Suprapubic skin (tissue), 4 donors: Measurements from ENCODE around the gene U2AF2. TPM values are rescaled to one million over a fixed set of nuclear protein-coding genes. Genes with fewer than 3 reads are reported as not detected.

ENCODE experiments used
- DNase-seq, 2 donors: peaks; one replicate each; pipeline ENCODE4 v3.0.0-alpha.2; 2019; ENCODE audit warnings: low spot score in 2 of 2
- H3K27ac ChIP-seq: fragments of 200-600 bp; sonication (generic); one replicate; pipeline ENCODE4 v1.5.1; 2019
- H3K27me3 ChIP-seq: fragments of 200-600 bp; sonication (generic); one replicate; pipeline ENCODE4 v1.5.1; 2019
- H3K36me3 ChIP-seq: fragments of 200-600 bp; sonication (generic); one replicate; pipeline ENCODE4 v1.5.1; 2019
- H3K4me1 ChIP-seq: fragments of 200-600 bp; sonication (generic); one replicate; pipeline ENCODE4 v1.5.1; 2019
- H3K4me3 ChIP-seq: fragments of 200-600 bp; sonication (generic); one replicate; pipeline ENCODE4 v1.5.1; 2019; ENCODE audit warnings: mild to moderate bottlenecking
- H3K9me3 ChIP-seq: fragments of 200-600 bp; sonication (generic); one replicate; pipeline ENCODE4 v1.5.1; 2019
- CTCF ChIP-seq, 2 donors: fragments of 200-600 bp in 1 of 2; fragments of 450-650 bp in 1 of 2; sonication (generic) in 1 of 2; IDR thresholded peaks; one replicate each; pipeline ENCODE4 v1.5.1; 2016 to 2019; ENCODE audit warnings: antibody characterized with exemption in 2 of 2, mild to moderate bottlenecking in 1 of 2, moderate library complexity in 1 of 2
- EP300 ChIP-seq: sonication (generic); formaldehyde crosslinking; IDR thresholded peaks from one replicate; pipeline ENCODE4 v1.6.1; 2017; ENCODE audit warnings: antibody characterized with exemption
- POLR2A ChIP-seq, 2 donors: fragments of 450-650 bp; IDR thresholded peaks; one replicate each; pipeline ENCODE4 v1.6.1; 2017; ENCODE audit warnings: antibody characterized with exemption in 2 of 2, mild to moderate bottlenecking in 2 of 2, moderate library complexity in 2 of 2
- POLR2AphosphoS5 ChIP-seq, 3 donors: sonication (generic); formaldehyde crosslinking; IDR thresholded peaks; one replicate each; pipeline ENCODE4 v1.6.1; 2017; ENCODE audit warnings: antibody characterized with exemption in 3 of 3
- WGBS: methylation state at CpG from one replicate; pipeline ENCODE4 v1.1.5; 2018; 5-methylcytosine and 5-hydroxymethylcytosine counted together
- total RNA-seq, 4 donors: library from RNA; depleted of rRNA; stranded (reverse); fragments of >200 nt; gene quantifications; one replicate each; pipeline ENCODE4 v1.1.0, GENCODE V29; 2016

The U2AF2 gene
- total RNA-seq, 4 donors from 2014 or later: 82.8 to 128 (median 88.5) TPM

GRCh38 chr19:55641426-55642152 lies 13.2 kb upstream of the U2AF2 start:
- TF ChIP-seq CTCF (IDR thresholded peaks at IDR 0.05) (no peak), POLR2AphosphoS5 (IDR thresholded peaks at IDR 0.05) (no peak), EP300 (no peak)
- DNase-seq: no peak
- H3K4me3 ChIP-seq: peak overlapping the region; percentile 93
- peak overlapping the region; percentile 87 for H3K27ac ChIP-seq
- no peaks in the 10 kb centered on the region for H3K27me3 ChIP-seq
- 2% methylated on average over 25 of the region's 25 CpGs for WGBS
- H3K4me1 ChIP-seq: peaks cover 76% of the 10 kb centered on the region
- H3K9me3 ChIP-seq: no peaks in the 10 kb centered on the region
- H3K36me3 ChIP-seq: peaks cover 13% of the 10 kb centered on the region

GRCh38 chr19:55642153-55643002 lies 12.5 kb upstream of the U2AF2 start:
- TF ChIP-seq EP300: no peak
- no peak for TF ChIP-seq POLR2A (IDR thresholded peaks at IDR 0.05)
- no peak for TF ChIP-seq CTCF (IDR thresholded peaks at IDR 0.05)
- TF ChIP-seq POLR2AphosphoS5 (IDR thresholded peaks at IDR 0.05): no peak
- peak overlapping the region; percentile 87 for H3K27ac ChIP-seq
- H3K27me3 ChIP-seq: no peaks in the 10 kb centered on the region
- H3K9me3 ChIP-seq: no peaks in the 10 kb centered on the region
- WGBS: 2% methylated on average over 18 of the region's 65 CpGs
- peak overlapping the region; percentile 93 for H3K4me3 ChIP-seq
- peaks cover 71% of the 10 kb centered on the region for H3K4me1 ChIP-seq
- peaks cover 13% of the 10 kb centered on the region for H3K36me3 ChIP-seq
- DNase-seq: no peak

- Histone ChIP-seq H3K27ac (peak within 1 kb of the TSS; percentile 87), H3K4me3 (peak within 1 kb of the TSS; percentile 93), H3K4me1 (peaks cover 71% of the 10 kb centered on the region), H3K9me3 (no peaks in the 10 kb centered on the region), H3K36me3 (peaks cover 13% of the 10 kb centered on the region), H3K27me3 (no peaks in the 10 kb centered on the region)
- DNase-seq: peak; percentile 90 to 91
- TF ChIP-seq CTCF (IDR thresholded peaks at IDR 0.05) (no peak), EP300 (no peak), POLR2AphosphoS5 (IDR thresholded peaks at IDR 0.05) (peak in 1 of 3 donors; percentile 85)
- 0% methylated on average over 34 of the region's 56 CpGs for WGBS
Measured at GRCh38 chr19:55643003-55643886, 11.6 kb upstream of the U2AF2 start, which contains the start of gene ZNF581. TSS of gene ZNF581 (plus strand) at chr19:55643649. CDS start at chr19:55644572, 923 bp downstream.

- peaks cover 71% of the 10 kb centered on the region for H3K4me1 ChIP-seq
- H3K36me3 ChIP-seq: peaks cover 13% of the 10 kb centered on the region
- peak overlapping the region; percentile 87 for H3K27ac ChIP-seq
- peak overlapping the region; percentile 93 for H3K4me3 ChIP-seq
- 0% methylated on average over 15 of the region's 15 CpGs for WGBS
- H3K27me3 ChIP-seq: no peaks in the 10 kb centered on the region
- H3K9me3 ChIP-seq: no peaks in the 10 kb centered on the region
- TF ChIP-seq POLR2A (IDR thresholded peaks at IDR 0.05): no peak
- TF ChIP-seq EP300: no peak
- no peak for TF ChIP-seq POLR2AphosphoS5 (IDR thresholded peaks at IDR 0.05)
- no peak for TF ChIP-seq CTCF (IDR thresholded peaks at IDR 0.05)
- no peak for DNase-seq
Measured at GRCh38 chr19:55643887-55644176, 11.0 kb upstream of the U2AF2 start.
